Sigmoid colon (tissue), 7 donors: ENCODE data around the gene KIF26B. TPM values are rescaled to one million over a fixed set of nuclear protein-coding genes. Genes with fewer than 3 reads are reported as not detected.

Experiments
- DNase-seq: peaks from one replicate; pipeline ENCODE4 v3.0.0-alpha.2; 2019
- H3K27ac ChIP-seq, 4 donors: fragments of 200-600 bp; sonication (generic); one replicate each; pipeline ENCODE4 v1.5.1; 2016 to 2019; ENCODE audit warnings: mild to moderate bottlenecking in 1 of 4
- H3K27me3 ChIP-seq, 3 donors: fragments of 200-600 bp; sonication (generic); one replicate each; pipeline ENCODE4 v1.5.1; 2019; ENCODE audit warnings: mild to moderate bottlenecking in 1 of 3
- H3K36me3 ChIP-seq, 4 donors: fragments of 200-600 bp; sonication (generic); one replicate each; pipeline ENCODE4 v1.5.1; 2016 to 2019
- H3K4me1 ChIP-seq, 4 donors: fragments of 200-600 bp; sonication (generic); one replicate each; pipeline ENCODE4 v1.5.1; 2017 to 2019
- H3K4me3 ChIP-seq, 4 donors: fragments of 200-600 bp; sonication (generic); one replicate each; pipeline ENCODE4 v1.5.1; 2017 to 2019; ENCODE audit warnings: mild to moderate bottlenecking in 2 of 4, moderate library complexity in 1 of 4
- H3K9me3 ChIP-seq, 4 donors: fragments of 200-600 bp in 3 of 4; sonication (generic) in 3 of 4; one replicate each; pipeline versions ENCODE4 v1.5.1 to v1.6.1; 2013 to 2019
- EP300 ChIP-seq, 4 donors: sonication (generic); formaldehyde crosslinking; IDR thresholded peaks; one replicate each; pipeline ENCODE4 v1.6.1; 2017; ENCODE audit warnings: antibody characterized with exemption in 4 of 4
- POLR2A ChIP-seq, 2 donors: fragments of 450-650 bp; IDR thresholded peaks; one replicate each; pipeline ENCODE4 v1.6.1; 2016; ENCODE audit warnings: antibody characterized with exemption in 2 of 2, mild to moderate bottlenecking in 2 of 2, moderate library complexity in 2 of 2
- POLR2AphosphoS5 ChIP-seq, 4 donors: sonication (generic); formaldehyde crosslinking; IDR thresholded peaks; one replicate each; pipeline ENCODE4 v1.6.1; 2017; ENCODE audit warnings: antibody characterized with exemption in 4 of 4
- WGBS, 2 donors: extraction: QIAGEN DNeasy Blood & Tissue Kit; methylation state at CpG; one replicate each; pipeline ENCODE4 v1.1.7; 2013; 5-methylcytosine and 5-hydroxymethylcytosine counted together
- intact Hi-C: fragments of 100-400 bp; cut with DNase I; formaldehyde crosslinking; loops from one replicate; pipeline ENCODE4 v1.15.1; 2023
- polyA plus RNA-seq, 3 donors: library from polyadenylated mRNA; stranded (reverse); fragments of 200-250 nt; gene quantifications; one replicate each; pipeline ENCODE4 v1.2.3, GENCODE V29; 2013
- total RNA-seq, 4 donors: library from RNA; depleted of rRNA; stranded (reverse); fragments of >200 nt; gene quantifications; one replicate each; pipeline ENCODE4 v1.1.0, GENCODE V29; 2016
- TF ChIP-seq, protein P1 (sequence below), 4 experiments: fragments of 450-650 bp in 3 of 4; fragments of 200-600 bp in 1 of 4; IDR thresholded peaks; one replicate each; pipeline ENCODE4 v1.5.1; 2016 to 2019; ENCODE audit warnings: antibody characterized with exemption in 4 of 4, mild to moderate bottlenecking in 3 of 4, moderate library complexity in 2 of 4
- donor health status: healthy with polysubstance abuse.
- donor health status: Bipolar disorder and iron deficiency.
- donor health status: healthy.

KIF26B gene
- total and polyA plus RNA-seq, 7 donors, result under 0.01 to 5.5 (median 1.4) TPM; not detected in 1

DNA sequence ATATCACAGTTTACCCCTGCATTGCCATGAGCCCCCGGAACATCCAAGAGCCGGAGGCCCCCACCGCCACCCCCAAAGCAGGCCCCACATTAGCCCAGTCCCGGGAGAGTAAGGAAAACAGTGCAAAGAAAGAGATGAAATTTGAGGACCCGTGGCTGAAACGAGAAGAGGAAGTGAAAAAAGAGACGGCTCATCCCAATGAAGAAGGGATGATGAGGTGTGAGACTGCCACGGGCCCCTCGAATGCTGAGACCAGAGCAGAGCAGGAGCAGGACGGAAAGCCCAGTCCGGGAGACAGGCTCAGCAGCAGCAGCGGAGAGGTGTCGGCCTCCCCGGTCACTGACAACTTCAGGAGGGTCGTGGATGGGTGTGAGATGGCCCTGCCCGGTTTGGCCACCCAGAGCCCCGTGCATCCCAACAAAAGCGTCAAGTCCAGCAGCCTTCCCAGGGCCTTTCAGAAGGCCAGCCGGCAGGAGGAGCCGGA lies 532.4 kb downstream of the KIF26B start:
- TF ChIP-seq POLR2AphosphoS5 (IDR thresholded peaks at IDR 0.05) (no peak), POLR2A (IDR thresholded peaks at IDR 0.05) (no peak), EP300 (IDR thresholded peaks at IDR 0.05) (no peak)
- TF ChIP-seq, protein P1, sequence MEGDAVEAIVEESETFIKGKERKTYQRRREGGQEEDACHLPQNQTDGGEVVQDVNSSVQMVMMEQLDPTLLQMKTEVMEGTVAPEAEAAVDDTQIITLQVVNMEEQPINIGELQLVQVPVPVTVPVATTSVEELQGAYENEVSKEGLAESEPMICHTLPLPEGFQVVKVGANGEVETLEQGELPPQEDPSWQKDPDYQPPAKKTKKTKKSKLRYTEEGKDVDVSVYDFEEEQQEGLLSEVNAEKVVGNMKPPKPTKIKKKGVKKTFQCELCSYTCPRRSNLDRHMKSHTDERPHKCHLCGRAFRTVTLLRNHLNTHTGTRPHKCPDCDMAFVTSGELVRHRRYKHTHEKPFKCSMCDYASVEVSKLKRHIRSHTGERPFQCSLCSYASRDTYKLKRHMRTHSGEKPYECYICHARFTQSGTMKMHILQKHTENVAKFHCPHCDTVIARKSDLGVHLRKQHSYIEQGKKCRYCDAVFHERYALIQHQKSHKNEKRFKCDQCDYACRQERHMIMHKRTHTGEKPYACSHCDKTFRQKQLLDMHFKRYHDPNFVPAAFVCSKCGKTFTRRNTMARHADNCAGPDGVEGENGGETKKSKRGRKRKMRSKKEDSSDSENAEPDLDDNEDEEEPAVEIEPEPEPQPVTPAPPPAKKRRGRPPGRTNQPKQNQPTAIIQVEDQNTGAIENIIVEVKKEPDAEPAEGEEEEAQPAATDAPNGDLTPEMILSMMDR (IDR thresholded peaks at IDR 0.05), result no peak
- no peak overlapping the region for H3K4me3 ChIP-seq
- no peaks in the 10 kb centered on the region for H3K36me3 ChIP-seq
- peaks cover 0 to 14% (median 12%) of the 10 kb centered on the region in 4 donors for H3K4me1 ChIP-seq
- DNase-seq, result no peak
- H3K27ac ChIP-seq, result no peak overlapping the region
- intact Hi-C loops, result no loop called here
- 82 to 88% methylated on average over 20 of the region's 20 CpGs for WGBS, 2 donors
- no peaks in the 10 kb centered on the region for H3K27me3 ChIP-seq
- no peaks in the 10 kb centered on the region for H3K9me3 ChIP-seq

DNA sequence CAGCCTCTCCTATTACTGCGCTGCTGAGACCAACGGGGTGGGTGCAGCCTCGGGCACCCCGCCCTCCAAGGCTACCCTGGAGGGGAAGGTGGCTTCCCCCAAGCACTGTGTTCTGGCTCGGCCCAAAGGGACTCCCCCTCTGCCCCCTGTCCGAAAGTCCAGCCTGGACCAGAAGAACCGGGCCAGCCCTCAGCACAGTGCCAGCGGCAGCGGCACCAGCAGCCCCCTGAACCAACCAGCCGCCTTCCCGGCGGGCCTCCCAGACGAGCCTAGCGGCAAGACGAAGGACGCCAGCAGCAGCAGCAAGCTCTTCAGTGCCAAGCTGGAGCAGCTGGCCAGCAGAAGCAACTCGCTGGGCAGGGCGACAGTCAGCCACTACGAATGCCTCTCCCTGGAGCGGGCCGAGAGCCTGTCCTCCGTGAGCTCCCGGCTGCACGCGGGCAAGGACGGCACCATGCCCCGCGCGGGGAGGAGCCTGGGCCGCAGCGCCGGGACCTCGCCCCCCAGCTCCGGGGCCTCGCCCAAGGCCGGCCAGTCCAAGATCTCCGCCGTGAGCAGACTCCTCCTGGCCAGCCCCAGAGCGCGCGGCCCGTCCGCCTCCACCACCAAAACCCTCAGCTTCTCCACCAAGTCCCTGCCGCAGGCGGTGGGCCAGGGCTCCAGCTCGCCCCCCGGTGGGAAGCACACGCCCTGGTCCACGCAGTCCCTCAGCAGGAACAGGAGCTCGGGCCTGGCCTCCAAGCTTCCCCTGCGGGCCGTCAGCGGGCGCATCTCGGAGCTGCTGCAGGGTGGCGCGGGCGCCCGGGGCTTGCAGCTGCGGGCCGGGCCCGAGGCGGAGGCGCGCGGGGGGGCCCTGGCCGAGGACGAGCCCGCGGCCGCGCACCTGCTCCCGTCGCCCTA lies 533.1 kb downstream of the KIF26B start:
- Histone ChIP-seq H3K4me3 (no peak overlapping the region), H3K27ac (no peak overlapping the region), H3K9me3 (no peaks in the 10 kb centered on the region), H3K4me1 (peaks cover 0 to 13% (median 11%) of the 10 kb centered on the region in 4 donors), H3K27me3 (no peaks in the 10 kb centered on the region), H3K36me3 (no peaks in the 10 kb centered on the region)
- WGBS, 2 donors, result 65 to 88% methylated on average over 74 of the region's 74 CpGs
- no peak for TF ChIP-seq POLR2A (IDR thresholded peaks at IDR 0.05)
- TF ChIP-seq EP300 (IDR thresholded peaks at IDR 0.05), result no peak
- no peak for TF ChIP-seq POLR2AphosphoS5 (IDR thresholded peaks at IDR 0.05)
- TF ChIP-seq, protein P1 (IDR thresholded peaks at IDR 0.05), result no peak
- DNase-seq, result no peak
- intact Hi-C loops, result no loop called here

DNA sequence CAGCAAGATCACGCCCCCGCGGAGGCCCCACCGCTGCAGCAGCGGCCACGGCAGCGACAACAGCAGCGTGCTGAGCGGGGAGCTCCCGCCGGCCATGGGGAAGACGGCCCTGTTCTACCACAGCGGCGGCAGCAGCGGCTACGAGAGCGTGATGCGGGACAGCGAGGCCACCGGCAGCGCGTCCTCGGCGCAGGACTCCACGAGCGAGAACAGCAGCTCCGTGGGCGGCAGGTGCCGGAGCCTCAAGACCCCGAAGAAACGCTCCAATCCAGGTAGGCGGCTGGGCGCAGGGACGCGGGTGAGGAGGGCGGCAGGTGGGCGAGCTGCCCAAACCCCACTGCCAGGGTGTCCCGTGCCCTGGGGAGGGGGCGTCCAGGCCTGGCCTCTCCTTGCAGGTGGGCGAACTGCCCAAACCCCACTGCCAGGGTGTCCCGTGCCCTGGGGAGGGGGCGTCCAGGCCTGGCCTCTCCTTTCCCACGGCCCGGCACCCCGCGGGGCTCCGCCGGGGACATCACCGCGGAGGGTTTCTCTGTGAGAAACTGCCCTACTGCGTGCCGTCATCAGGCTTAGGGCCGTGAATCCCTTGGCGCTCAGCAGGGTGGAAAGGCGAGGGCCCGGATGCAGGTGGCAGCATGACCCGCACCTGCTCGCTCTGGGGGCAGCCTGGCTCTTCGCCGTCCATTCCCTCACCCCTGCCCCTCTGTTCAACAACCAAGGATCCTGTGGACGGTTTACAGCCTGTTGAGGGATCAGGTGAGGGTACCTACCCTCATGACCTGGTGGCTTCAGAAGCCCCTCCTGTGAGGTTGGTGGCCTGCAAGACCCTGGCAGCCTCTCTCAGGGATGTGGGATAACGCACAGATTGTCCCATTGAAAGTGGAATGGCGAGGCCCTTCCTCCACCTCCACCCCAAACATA lies 534.0 kb downstream of the KIF26B start:
- H3K27ac ChIP-seq, result no peak overlapping the region
- WGBS, 2 donors, result 90 to 95% methylated on average over 63 of the region's 63 CpGs
- H3K4me1 ChIP-seq, result peaks cover 0 to 4% (median 2%) of the 10 kb centered on the region in 4 donors
- no peaks in the 10 kb centered on the region for H3K36me3 ChIP-seq
- intact Hi-C loops, result no loop called here
- no peaks in the 10 kb centered on the region for H3K9me3 ChIP-seq
- TF ChIP-seq POLR2AphosphoS5 (IDR thresholded peaks at IDR 0.05) (no peak), POLR2A (IDR thresholded peaks at IDR 0.05) (no peak), EP300 (IDR thresholded peaks at IDR 0.05) (no peak)
- TF ChIP-seq, protein P1 (IDR thresholded peaks at IDR 0.05), result no peak
- no peak for DNase-seq
- no peaks in the 10 kb centered on the region for H3K27me3 ChIP-seq
- H3K4me3 ChIP-seq, result no peak overlapping the region

DNA sequence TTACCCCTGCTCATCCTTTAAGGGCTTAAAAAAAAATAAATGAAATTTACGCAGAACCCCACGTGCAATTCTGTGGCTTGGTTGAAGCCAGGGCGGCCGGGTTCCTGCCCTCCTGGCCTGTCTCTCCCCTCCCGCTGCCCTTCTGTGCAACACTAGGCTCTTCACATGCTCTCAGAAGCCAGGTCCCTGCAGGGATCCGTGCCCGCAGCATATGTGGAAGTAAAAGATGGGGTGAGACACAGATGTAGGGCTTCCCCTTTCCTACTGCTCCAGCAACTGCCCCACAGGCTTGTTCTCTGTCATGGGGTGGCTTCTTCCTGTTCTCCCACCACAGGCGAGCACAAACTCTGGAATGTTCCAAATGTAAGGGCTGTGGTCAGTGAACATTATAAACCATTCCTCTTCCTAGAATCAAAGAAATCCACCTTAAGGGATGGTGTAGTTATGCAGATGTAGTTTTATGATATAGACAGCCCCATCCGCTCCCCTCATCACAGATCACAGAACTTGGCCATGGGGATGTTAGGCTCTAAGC lies 535.4 kb downstream of the KIF26B start:
- Histone ChIP-seq H3K27me3 (no peaks in the 10 kb centered on the region), H3K4me1 (no peaks in the 10 kb centered on the region), H3K4me3 (no peak overlapping the region), H3K36me3 (no peaks in the 10 kb centered on the region), H3K27ac (no peak overlapping the region), H3K9me3 (no peaks in the 10 kb centered on the region)
- TF ChIP-seq, protein P1 (IDR thresholded peaks at IDR 0.05), result no peak
- TF ChIP-seq POLR2A (IDR thresholded peaks at IDR 0.05) (no peak), POLR2AphosphoS5 (IDR thresholded peaks at IDR 0.05) (no peak), EP300 (IDR thresholded peaks at IDR 0.05) (no peak)
- no peak for DNase-seq
- intact Hi-C loops, result no loop called here
- 63 to 86% methylated on average over 9 of the region's 9 CpGs for WGBS, 2 donors
